Activated naive CD8-positive, alpha-beta T cell treated with anti-CD3 and anti-CD28 coated beads for 36 hours (primary cell): Measurements from ENCODE around the gene UNC119B. TPM values are rescaled to one million over a fixed set of nuclear protein-coding genes. Genes with fewer than 3 reads are reported as not detected.
"Not testable (repeated sequence)": the region's sequence is repeated elsewhere in the genome, so short reads cannot be mapped to it uniquely, and the experiment has no call there.

ENCODE experiments used
- DNase-seq: peaks from one replicate; pipeline ENCODE4 v3.0.0; 2021
- H3K27ac Mint-ChIP-seq: one replicate; pipeline ENCODE4 v1.8.0; 2022; ENCODE audit warnings: mild to moderate bottlenecking, moderate library complexity, mixed read lengths
- H3K27me3 Mint-ChIP-seq: one replicate; pipeline ENCODE4 v1.8.0; 2022; ENCODE audit warnings: mild to moderate bottlenecking, mixed read lengths
- H3K36me3 Mint-ChIP-seq: one replicate; pipeline ENCODE4 v1.8.0; 2021; ENCODE audit warnings: mild to moderate bottlenecking, mixed read lengths
- H3K4me1 Mint-ChIP-seq: one replicate; pipeline ENCODE4 v1.8.0; 2021; ENCODE audit warnings: mixed read lengths
- H3K4me3 Mint-ChIP-seq: one replicate; pipeline ENCODE4 v1.8.0; 2022; ENCODE audit warnings: mild to moderate bottlenecking, moderate library complexity, mixed read lengths
- H3K9me3 Mint-ChIP-seq: one replicate; pipeline ENCODE4 v1.8.0; 2022; ENCODE audit warnings: mixed read lengths
- total RNA-seq, 2 experiments: library from RNA; stranded (reverse); gene quantifications; one replicate each; pipeline ENCODE4 v1.2.3, GENCODE V29; 2021

UNC119B gene
- 10 to 100 TPM; 24.1 to 25.5 TPM for total RNA-seq

- Mint-ChIP-seq H3K4me3 (peak within 1 kb of the TSS; percentile 89), H3K27ac (peak within 1 kb of the TSS; percentile 84), H3K36me3 (peaks cover 10% of the 10 kb centered on the region), H3K27me3 (no peaks in the 10 kb centered on the region), H3K4me1 (peaks cover 28% of the 10 kb centered on the region), H3K9me3 (no peaks in the 10 kb centered on the region)
- peak; percentile 79 for DNase-seq
Observed at GRCh38 chr12:120710031-120710804, at the start of gene UNC119B. Gene UNC119B, plus strand, starts transcription at chr12:120710458. Its CDS starts 17 bp downstream, at chr12:120710475.

- Mint-ChIP-seq H3K4me3 (no peak overlapping the region), H3K4me1 (no peaks in the 10 kb centered on the region), H3K27me3 (no peaks in the 10 kb centered on the region), H3K36me3 (no peaks in the 10 kb centered on the region), H3K9me3 (no peaks in the 10 kb centered on the region), H3K27ac (no peak overlapping the region)
- no peak for DNase-seq
Observed at GRCh38 chr12:120661432-120661831, 48.8 kb upstream of the UNC119B start.

- no peaks in the 10 kb centered on the region for H3K9me3 Mint-ChIP-seq
- no peak for DNase-seq
- H3K27me3 Mint-ChIP-seq = no peaks in the 10 kb centered on the region
- H3K4me1 Mint-ChIP-seq = no peaks in the 10 kb centered on the region
- no peak overlapping the region for H3K4me3 Mint-ChIP-seq
- no peaks in the 10 kb centered on the region for H3K36me3 Mint-ChIP-seq
- H3K27ac Mint-ChIP-seq = no peak overlapping the region
Observed at GRCh38 chr12:120662879-120663278, 47.4 kb upstream of the UNC119B start.

- Mint-ChIP-seq H3K4me3 (no peak overlapping the region), H3K36me3 (no peaks in the 10 kb centered on the region), H3K27ac (no peak overlapping the region), H3K27me3 (no peaks in the 10 kb centered on the region), H3K4me1 (no peaks in the 10 kb centered on the region), H3K9me3 (no peaks in the 10 kb centered on the region)
- DNase-seq = no peak
Observed at GRCh38 chr12:120663741-120664140, 46.5 kb upstream of the UNC119B start.

- DNase-seq = no peak
- Mint-ChIP-seq H3K27me3 (no peaks in the 10 kb centered on the region), H3K36me3 (no peaks in the 10 kb centered on the region), H3K9me3 (no peaks in the 10 kb centered on the region), H3K27ac (no peak overlapping the region), H3K4me1 (no peaks in the 10 kb centered on the region), H3K4me3 (no peak overlapping the region)
Observed at GRCh38 chr12:120666571-120667390, 43.5 kb upstream of the UNC119B start.

- DNase-seq = no peak
- H3K9me3 Mint-ChIP-seq = no peaks in the 10 kb centered on the region
- no peaks in the 10 kb centered on the region for H3K4me1 Mint-ChIP-seq
- H3K27me3 Mint-ChIP-seq = no peaks in the 10 kb centered on the region
- no peak overlapping the region for H3K4me3 Mint-ChIP-seq
- H3K36me3 Mint-ChIP-seq = no peaks in the 10 kb centered on the region
- H3K27ac Mint-ChIP-seq = no peak overlapping the region
Observed at GRCh38 chr12:120668091-120668867, 42.0 kb upstream of the UNC119B start.

- Mint-ChIP-seq H3K9me3 (no peaks in the 10 kb centered on the region), H3K27ac (no peak overlapping the region), H3K27me3 (no peaks in the 10 kb centered on the region), H3K4me3 (no peak overlapping the region), H3K36me3 (no peaks in the 10 kb centered on the region), H3K4me1 (no peaks in the 10 kb centered on the region)
- DNase-seq = no peak
Observed at GRCh38 chr12:120668868-120669840, 41.1 kb upstream of the UNC119B start.

GRCh38 chr12:120670237-120670636, 40.0 kb upstream of the UNC119B start:
- H3K4me3 Mint-ChIP-seq, H3K4me1 Mint-ChIP-seq, H3K27me3 Mint-ChIP-seq, H3K9me3 Mint-ChIP-seq, DNase-seq, H3K27ac Mint-ChIP-seq, H3K36me3 Mint-ChIP-seq: not testable (repeated sequence)

- no peaks in the 10 kb centered on the region for H3K27me3 Mint-ChIP-seq
- no peaks in the 10 kb centered on the region for H3K4me1 Mint-ChIP-seq
Observed at GRCh38 chr12:120670667-120671066, 39.6 kb upstream of the UNC119B start.

GRCh38 chr12:120674097-120674636, 36.1 kb upstream of the UNC119B start:
- no peaks in the 10 kb centered on the region for H3K36me3 Mint-ChIP-seq
- no peak overlapping the region for H3K4me3 Mint-ChIP-seq
- H3K4me1 Mint-ChIP-seq = peaks cover 13% of the 10 kb centered on the region
- no peak for DNase-seq
- no peaks in the 10 kb centered on the region for H3K27me3 Mint-ChIP-seq
- H3K9me3 Mint-ChIP-seq = no peaks in the 10 kb centered on the region
- no peak overlapping the region for H3K27ac Mint-ChIP-seq

More at GRCh38 chr12:120670667-120671066, 39.6 kb upstream of the UNC119B start:
- H3K27ac Mint-ChIP-seq = no peak overlapping the region
- no peaks in the 10 kb centered on the region for H3K9me3 Mint-ChIP-seq
- no peak overlapping the region for H3K4me3 Mint-ChIP-seq
- DNase-seq = no peak
- H3K36me3 Mint-ChIP-seq = no peaks in the 10 kb centered on the region

- Mint-ChIP-seq H3K27ac (no peak overlapping the region), H3K36me3 (no peaks in the 10 kb centered on the region), H3K4me3 (no peak overlapping the region), H3K9me3 (no peaks in the 10 kb centered on the region), H3K27me3 (peaks cover 3% of the 10 kb centered on the region), H3K4me1 (peaks cover 13% of the 10 kb centered on the region)
- peak; percentile 13 for DNase-seq
Observed at GRCh38 chr12:120677765-120678473, 32.3 kb upstream of the UNC119B start.

GRCh38 chr12:120678572-120678971, 31.7 kb upstream of the UNC119B start:
- Mint-ChIP-seq H3K4me3 (no peak overlapping the region), H3K9me3 (no peaks in the 10 kb centered on the region), H3K27me3 (peaks cover 3% of the 10 kb centered on the region), H3K4me1 (peaks cover 13% of the 10 kb centered on the region), H3K36me3 (no peaks in the 10 kb centered on the region), H3K27ac (no peak overlapping the region)
- DNase-seq = no peak

- Mint-ChIP-seq H3K4me3 (no peak overlapping the region), H3K9me3 (no peaks in the 10 kb centered on the region), H3K27me3 (peaks cover 3% of the 10 kb centered on the region), H3K4me1 (peaks cover 18% of the 10 kb centered on the region), H3K27ac (no peak overlapping the region), H3K36me3 (no peaks in the 10 kb centered on the region)
- DNase-seq = no peak
Observed at GRCh38 chr12:120680165-120680738, 30.0 kb upstream of the UNC119B start.
